GM23338 (cell line): ENCODE results near the gene WDR1. TPM values are rescaled to one million over a fixed set of nuclear protein-coding genes. Genes with fewer than 3 reads are reported as not detected.

ENCODE experiments used
- ATAC-seq: fragments of 200-7000 bp; cut with Tn5 transposase; 3 replicates; pipeline ENCODE4 v1.9.1; 2020
- DNase-seq: peaks from one replicate; pipeline ENCODE4 v3.0.0-alpha.2; 2015; ENCODE audit warnings: low spot score
- H2AFZ ChIP-seq: fragments of 200-600 bp; sonication (generic); 2 replicates; pipeline ENCODE4 v1.8.0; 2016; ENCODE audit warnings: antibody characterized with exemption, mild to moderate bottlenecking, moderate library complexity
- H3F3A ChIP-seq: fragments of 200-600 bp; sonication (generic); replicated peaks from 2 replicates; pipeline ENCODE4 v1.8.0; 2017; ENCODE audit warnings: antibody characterized with exemption, mixed run types, low read depth
- H3K27ac ChIP-seq: fragments of 200-600 bp; sonication (generic); 2 replicates; pipeline ENCODE4 v1.6.1; 2016; ENCODE audit warnings: low read depth
- H3K27me3 ChIP-seq: fragments of 200-600 bp; sonication (generic); 2 replicates; pipeline ENCODE4 v1.8.0; 2016; ENCODE audit warnings: mild to moderate bottlenecking, mixed run types, moderate library complexity; ENCODE audit not compliant: insufficient read depth
- H3K36me3 ChIP-seq: fragments of 200-600 bp; sonication (generic); 2 replicates; pipeline ENCODE4 v1.8.0; 2016; ENCODE audit warnings: mild to moderate bottlenecking; ENCODE audit not compliant: insufficient read depth
- H3K4me1 ChIP-seq: fragments of 200-600 bp; sonication (generic); 2 replicates; pipeline ENCODE4 v1.8.0; 2016; ENCODE audit warnings: mild to moderate bottlenecking, moderate library complexity; ENCODE audit not compliant: insufficient read depth
- H3K4me2 ChIP-seq: fragments of 200-600 bp; sonication (generic); 2 replicates; pipeline ENCODE4 v1.7.1; 2017; ENCODE audit warnings: mixed run types
- H3K4me3 ChIP-seq: fragments of 200-600 bp; sonication (generic); 2 replicates; pipeline ENCODE4 v1.6.1; 2016; ENCODE audit warnings: mixed run types
- H3K79me2 ChIP-seq: fragments of 200-600 bp; sonication (generic); replicated peaks from 2 replicates; pipeline ENCODE4 v1.8.0; 2017; ENCODE audit warnings: mild to moderate bottlenecking; ENCODE audit not compliant: insufficient read depth
- H3K9me2 ChIP-seq: fragments of 200-600 bp; sonication (generic); 2 replicates; pipeline ENCODE4 v1.8.0; 2017; ENCODE audit not compliant: insufficient read depth
- H4K20me1 ChIP-seq: fragments of 200-600 bp; sonication (generic); replicated peaks from 2 replicates; pipeline ENCODE4 v1.8.0; 2017; ENCODE audit warnings: mild to moderate bottlenecking; ENCODE audit not compliant: insufficient read depth
- H3K27ac Mint-ChIP-seq: 2 replicates; pipeline ENCODE4 v1.8.0; 2020; ENCODE audit warnings: inconsistent platforms, mild to moderate bottlenecking, moderate library complexity, mixed read lengths
- H3K27me3 Mint-ChIP-seq: 3 replicates; pipeline ENCODE4 v1.8.0; 2022; ENCODE audit warnings: low read depth, mild to moderate bottlenecking, moderate library complexity, mixed read lengths, inconsistent platforms; ENCODE audit not compliant: insufficient read depth, poor library complexity
- H3K36me3 Mint-ChIP-seq: 3 replicates; pipeline ENCODE4 v1.8.0; 2021; ENCODE audit warnings: low read depth, mild to moderate bottlenecking, inconsistent platforms, moderate library complexity, mixed read lengths
- H3K4me1 Mint-ChIP-seq: 3 replicates; pipeline ENCODE4 v1.8.0; 2020; ENCODE audit warnings: mild to moderate bottlenecking, inconsistent platforms, mixed read lengths
- H3K4me3 Mint-ChIP-seq: 3 replicates; pipeline ENCODE4 v1.8.0; 2021; ENCODE audit warnings: moderate library complexity, mild to moderate bottlenecking, inconsistent platforms, mixed read lengths
- H3K9me3 Mint-ChIP-seq: 3 replicates; pipeline ENCODE4 v1.8.0; 2020; ENCODE audit warnings: moderate library complexity, mild to moderate bottlenecking, inconsistent platforms, mixed read lengths
- CREB1 ChIP-seq: fragments of 250-450 bp; sonication (Bioruptor Pico); IDR thresholded peaks from 2 replicates; pipeline ENCODE4 v1.5.0; 2020; ENCODE audit warnings: low read depth, mild to moderate bottlenecking, moderate library complexity
- CTCF ChIP-seq, 2 experiments: fragments of 200-600 bp in 1 of 2; sonication (generic) in 1 of 2; conservative IDR thresholded peaks; 2 replicates each; pipeline versions ENCODE4 v1.5.1 to v1.6.1; 2016 to 2017; ENCODE audit warnings: antibody characterized with exemption in 2 of 2, low read depth in 2 of 2, mild to moderate bottlenecking in 2 of 2, moderate library complexity in 1 of 2
- EZH2 ChIP-seq: fragments of 200-600 bp; sonication (generic); IDR thresholded peaks from one replicate; pipeline ENCODE4 v1.8.0; 2017; ENCODE audit warnings: antibody characterized with exemption, mild to moderate bottlenecking, low read depth; ENCODE audit not compliant: unreplicated experiment
- EZH2phosphoT487 ChIP-seq: fragments of 200-600 bp; sonication (generic); IDR thresholded peaks from one replicate; pipeline ENCODE4 v1.8.1; 2018; ENCODE audit warnings: antibody characterized with exemption; ENCODE audit not compliant: unreplicated experiment
- JUNB ChIP-seq: IDR thresholded peaks from one replicate; pipeline ENCODE4 v1.6.1; 2016; ENCODE audit warnings: antibody characterized with exemption; ENCODE audit not compliant: unreplicated experiment
- NANOG ChIP-seq: IDR thresholded peaks from 2 replicates; pipeline ENCODE4 v1.6.1; 2016; ENCODE audit warnings: antibody characterized with exemption, borderline replicate concordance
- POLR2AphosphoS5 ChIP-seq: IDR thresholded peaks from 2 replicates; pipeline ENCODE4 v1.6.1; 2016; ENCODE audit warnings: antibody characterized with exemption, low read depth
- REST ChIP-seq: IDR thresholded peaks from one replicate; pipeline ENCODE4 v1.6.1; 2018; ENCODE audit warnings: antibody characterized with exemption; ENCODE audit not compliant: unreplicated experiment
- STAT1 ChIP-seq: IDR thresholded peaks from one replicate; pipeline ENCODE4 v1.6.1; 2016; ENCODE audit warnings: antibody characterized with exemption; ENCODE audit not compliant: unreplicated experiment
- ZNF114 ChIP-seq: fragments of 250-450 bp; sonication (Bioruptor Pico); IDR thresholded peaks from 2 replicates; pipeline ENCODE4 v1.5.0; 2020; ENCODE audit warnings: mild to moderate bottlenecking, moderate library complexity
- ZNF331 ChIP-seq: fragments of 250-450 bp; sonication (Bioruptor Pico); IDR thresholded peaks from 2 replicates; pipeline ENCODE4 v1.5.0; 2020; ENCODE audit warnings: low read depth, mild to moderate bottlenecking, moderate library complexity
- ZNF462 ChIP-seq: fragments of 250-450 bp; sonication (Bioruptor Pico); IDR thresholded peaks from 2 replicates; pipeline ENCODE4 v1.5.0; 2020; ENCODE audit warnings: mild to moderate bottlenecking, moderate library complexity
- polyA plus RNA-seq: library from polyadenylated mRNA; unstranded; fragments of >200 nt; fragmentation: Nextera tagmentation; extraction: Ambion mirVana; gene quantifications from 2 replicates; pipeline ENCODE4 v1.2.1, GENCODE V29; 2016
- total RNA-seq: library from RNA; depleted of rRNA; stranded (reverse); fragments of >200 nt; shearing (Covaris generic); gene quantifications from 2 replicates; pipeline ENCODE4 v1.2.3, GENCODE V29; 2014

WDR1 gene
- total and polyA plus RNA-seq, 2 experiments from 2014 or later = 93.2 to 248 TPM

- no peaks in the 10 kb centered on the region for H3F3A ChIP-seq
- TF ChIP-seq ZNF331 = no peak
- TF ChIP-seq CTCF (conservative IDR thresholded peaks at IDR 0.05; ENCODE audit: low read depth in 2 of 2) = no peak
- TF ChIP-seq POLR2AphosphoS5 = no peak
- no peak for TF ChIP-seq ZNF462 (CRISPR knock-in tag)
- TF ChIP-seq ZNF114 (CRISPR knock-in tag) = no peak
- TF ChIP-seq EZH2 = no peak
- no peak for TF ChIP-seq JUNB
- no peak for TF ChIP-seq REST
- TF ChIP-seq NANOG = no peak
- TF ChIP-seq CREB1 (CRISPR knock-in tag) = no peak
- no peak for TF ChIP-seq EZH2phosphoT487
- no peak for TF ChIP-seq STAT1
- H3K4me1 ChIP-seq = no peaks in the 10 kb centered on the region
- no peaks in the 10 kb centered on the region; the same call in 1 of the 3 replicates for H3K4me1 Mint-ChIP-seq
- H3K36me3 ChIP-seq = peaks cover 34% of the 10 kb centered on the region
- no peak overlapping the region for H3K27ac Mint-ChIP-seq
- no peak overlapping the region for H3K27ac ChIP-seq
- H3K4me2 ChIP-seq = no peak overlapping the region
- ATAC-seq (no peak), DNase-seq (no peak)
- H3K79me2 ChIP-seq = no peaks in the 10 kb centered on the region
- no peaks in the 10 kb centered on the region for H3K9me2 ChIP-seq
- peaks cover 8% of the 10 kb centered on the region for H3K27me3 Mint-ChIP-seq
- no peaks in the 10 kb centered on the region for H3K27me3 ChIP-seq
- H4K20me1 ChIP-seq = no peaks in the 10 kb centered on the region; the same call in 1 of the 2 replicates
- H3K9me3 Mint-ChIP-seq = no peaks in the 10 kb centered on the region
- H3K4me3 Mint-ChIP-seq = no peak overlapping the region
- H3K36me3 Mint-ChIP-seq = peaks cover 95% of the 10 kb centered on the region
- H3K4me3 ChIP-seq = no peak overlapping the region
- no peak overlapping the region for H2AFZ ChIP-seq
Measured at GRCh38 chr4:10077076-10077475, 39.5 kb downstream of the WDR1 start.
